Measurements from ENCODE around the gene TSC22D1.

Gene TSC22D1

DNA sequence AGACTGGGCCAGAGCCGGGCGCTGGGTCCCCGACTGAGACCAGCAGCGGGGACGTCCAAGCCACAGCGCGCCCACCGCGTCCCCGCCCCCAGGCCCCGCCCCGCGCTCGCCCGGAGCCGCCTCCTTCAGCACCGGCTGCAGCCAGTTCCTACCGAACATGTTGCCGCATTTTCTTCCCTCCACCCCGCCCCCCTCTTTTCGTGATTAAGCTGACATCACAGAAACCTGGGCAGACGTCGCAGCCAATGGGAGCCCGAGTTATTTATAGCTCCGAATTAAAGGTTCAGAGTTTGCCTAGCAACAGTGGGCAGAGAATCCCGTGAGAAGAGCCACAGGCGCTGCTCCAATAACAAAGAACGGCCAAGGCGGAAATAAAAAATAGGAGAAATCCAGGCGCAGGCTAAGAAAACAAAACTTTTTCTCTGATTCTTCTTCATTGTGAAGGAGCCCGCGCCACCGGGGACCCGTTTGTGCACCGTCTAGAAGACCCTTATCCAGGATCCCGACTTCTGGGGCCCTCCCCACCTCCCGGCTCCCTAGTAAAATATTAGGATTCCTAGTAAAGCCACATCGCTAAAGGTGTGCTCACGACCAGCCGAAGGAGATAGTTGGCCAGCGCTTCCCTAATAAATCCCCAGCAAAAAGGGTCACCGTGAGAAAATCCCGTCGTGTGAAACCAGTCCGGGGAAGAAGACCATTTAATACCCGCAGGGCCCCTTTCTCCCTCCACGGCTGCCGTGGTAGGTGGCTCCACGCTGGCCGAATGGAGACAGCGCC, 140.8 kb downstream of the TSC22D1 start:
- in situ Hi-C loops (cut with HindIII; ENCODE audit: low sequenced_read_pairs), result no loop called here

DNA sequence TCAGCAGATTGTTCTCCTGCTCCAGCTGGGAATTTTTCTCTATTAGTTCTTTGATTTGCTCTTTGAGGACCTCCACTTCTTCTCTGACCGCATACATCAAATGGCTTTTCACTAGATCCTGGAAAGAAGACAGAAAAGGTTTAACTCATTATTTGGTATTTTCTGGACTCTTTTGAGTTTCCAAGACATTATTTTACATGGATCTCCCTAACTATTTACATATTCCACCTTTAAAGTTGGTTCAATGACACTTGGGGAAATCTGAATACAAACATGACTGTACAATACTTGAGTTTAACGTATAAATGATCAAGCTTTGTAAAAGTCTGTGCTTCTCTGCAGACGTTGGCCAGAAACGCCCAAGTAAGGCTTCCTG, 141.4 kb downstream of the TSC22D1 start:
- in situ Hi-C loops (cut with HindIII; ENCODE audit: low sequenced_read_pairs), result no loop called here

DNA sequence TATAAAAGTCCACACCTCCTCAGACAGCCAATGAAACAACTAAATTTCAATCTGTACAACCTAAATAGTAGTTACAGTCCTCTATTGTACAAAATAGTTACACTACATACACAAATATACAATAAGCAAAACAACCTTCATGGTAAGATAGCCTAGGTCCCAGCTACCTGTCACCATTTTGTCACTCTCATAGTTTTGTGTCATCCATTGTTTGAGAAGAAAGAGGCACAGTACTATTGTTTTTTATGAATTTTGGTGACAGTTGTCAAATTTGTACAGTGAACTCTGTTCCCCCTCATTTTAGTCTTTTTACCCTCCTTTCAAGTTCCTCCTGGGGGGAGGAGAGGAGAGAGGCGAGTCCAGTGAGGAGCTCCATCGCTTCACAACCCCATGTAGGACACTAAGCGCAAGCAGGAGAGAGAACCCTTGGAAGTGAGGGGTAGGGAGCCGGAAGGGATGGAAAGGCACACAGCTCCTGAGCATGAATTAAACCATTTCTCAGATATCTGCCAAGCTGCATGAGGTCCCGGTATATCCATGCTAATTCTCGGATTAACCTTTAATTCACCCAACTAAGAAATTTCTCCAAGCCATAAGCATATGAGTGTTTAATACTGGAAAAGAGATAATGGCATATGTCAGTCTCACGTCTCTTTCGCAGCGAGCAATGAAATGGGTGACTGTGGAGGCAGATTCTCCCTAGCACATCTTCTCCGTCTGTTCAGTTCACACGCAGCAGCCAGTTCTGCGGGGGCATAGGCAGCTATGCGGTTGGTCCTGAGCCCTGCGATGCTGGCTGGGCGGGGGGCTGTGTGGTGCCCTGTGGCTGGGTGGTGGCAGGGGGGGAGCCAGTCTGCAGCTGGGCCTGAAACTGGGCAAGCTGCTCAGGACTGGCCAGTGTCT, 142.0 kb downstream of the TSC22D1 start:
- in situ Hi-C loops (cut with HindIII; ENCODE audit: low sequenced_read_pairs), result no loop called here

DNA sequence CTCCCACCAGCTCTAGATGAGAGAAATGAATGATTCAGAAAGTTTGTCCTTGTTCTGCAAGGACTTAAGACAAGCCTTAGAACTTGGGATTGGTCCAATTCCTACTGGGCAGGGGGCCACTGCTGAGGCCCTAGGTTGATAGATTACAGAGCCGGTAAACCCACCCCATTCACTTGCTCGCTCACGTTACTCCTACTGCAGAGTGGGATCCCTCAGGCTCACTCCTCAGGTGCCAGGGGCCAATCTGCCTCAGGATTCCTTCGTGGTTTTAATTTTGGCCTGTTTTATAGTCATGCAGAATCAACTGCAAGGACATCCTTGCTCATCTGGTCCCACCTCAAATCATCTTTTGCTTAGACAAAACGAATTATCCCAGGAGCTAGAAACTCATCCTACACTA, 143.5 kb downstream of the TSC22D1 start:
- in situ Hi-C loops (cut with HindIII; ENCODE audit: low sequenced_read_pairs), result no loop called here

DNA sequence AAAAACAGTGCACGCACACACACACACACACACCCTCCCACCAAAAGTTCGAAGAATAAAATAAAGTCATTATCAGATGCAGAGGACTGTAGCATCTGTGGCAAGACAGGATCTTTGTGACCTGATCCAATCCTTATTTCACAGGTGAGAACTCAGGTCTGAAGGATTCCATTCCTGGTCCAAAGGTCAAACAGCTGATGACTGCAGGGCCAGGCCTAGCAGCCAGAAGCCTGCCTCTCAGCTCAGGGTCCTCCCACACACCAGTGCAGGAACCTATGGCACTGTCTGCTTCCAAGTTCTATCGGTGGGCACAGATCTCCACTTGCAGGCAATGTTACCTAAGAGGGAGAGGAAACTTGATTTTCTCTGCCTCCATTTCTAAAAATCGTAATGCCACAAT, 145.0 kb downstream of the TSC22D1 start:
- in situ Hi-C loops (cut with HindIII; ENCODE audit: low sequenced_read_pairs), result no loop called here

DNA sequence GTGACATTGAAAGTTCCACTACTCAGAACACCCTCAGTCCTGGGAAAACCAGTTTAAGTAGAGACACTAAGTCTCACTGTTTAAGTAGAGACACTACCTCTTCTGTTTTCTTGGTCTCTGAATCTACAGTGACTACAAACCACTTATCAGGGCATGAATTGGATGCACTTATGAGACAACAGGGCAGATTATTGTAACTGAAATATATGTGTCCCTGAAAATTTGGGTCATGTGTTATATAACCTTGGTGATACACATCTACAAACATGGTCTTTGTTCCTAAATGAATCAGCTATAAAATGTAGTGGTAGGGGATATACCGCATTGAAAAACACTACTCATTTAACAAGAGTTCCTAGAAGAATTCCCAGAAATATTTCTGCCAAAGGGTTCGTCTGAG, 146.8 kb downstream of the TSC22D1 start:
- in situ Hi-C loops (cut with HindIII; ENCODE audit: low sequenced_read_pairs), result no loop called here

DNA sequence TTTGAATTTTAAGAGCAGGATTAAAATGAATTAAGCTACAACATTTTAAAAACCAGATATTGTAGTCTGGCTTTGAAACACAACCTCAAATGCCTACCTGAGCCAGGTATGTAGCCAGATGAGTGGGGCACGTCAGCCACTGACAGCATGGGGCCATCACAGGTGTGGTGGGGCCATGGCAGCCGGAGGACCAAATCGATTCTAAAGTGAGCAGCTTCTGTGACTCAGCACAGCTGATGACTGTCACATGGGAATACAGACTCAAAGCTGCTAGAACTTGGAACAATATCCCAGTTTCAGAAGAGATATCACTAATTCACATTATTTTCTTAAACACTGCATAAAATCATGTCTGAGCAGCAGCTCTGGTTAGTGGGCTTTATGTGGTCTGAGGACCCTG, 149.7 kb downstream of the TSC22D1 start:
- in situ Hi-C loops (cut with HindIII; ENCODE audit: low sequenced_read_pairs), result no loop called here

DNA sequence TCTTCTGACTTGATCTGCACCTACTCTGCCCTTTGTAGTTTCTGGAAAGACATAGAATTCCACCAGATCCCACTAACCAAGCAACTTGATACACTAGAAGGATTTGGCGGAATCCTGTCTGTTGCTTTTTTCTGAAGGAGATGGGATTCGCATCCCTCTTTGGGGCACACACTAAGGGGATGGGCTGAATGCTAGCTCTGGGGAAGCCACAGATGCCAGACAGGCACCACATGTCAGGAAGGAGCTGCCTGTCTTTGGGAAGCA, 150.4 kb downstream of the TSC22D1 start:
- in situ Hi-C loops (cut with HindIII; ENCODE audit: low sequenced_read_pairs), result no loop called here

DNA sequence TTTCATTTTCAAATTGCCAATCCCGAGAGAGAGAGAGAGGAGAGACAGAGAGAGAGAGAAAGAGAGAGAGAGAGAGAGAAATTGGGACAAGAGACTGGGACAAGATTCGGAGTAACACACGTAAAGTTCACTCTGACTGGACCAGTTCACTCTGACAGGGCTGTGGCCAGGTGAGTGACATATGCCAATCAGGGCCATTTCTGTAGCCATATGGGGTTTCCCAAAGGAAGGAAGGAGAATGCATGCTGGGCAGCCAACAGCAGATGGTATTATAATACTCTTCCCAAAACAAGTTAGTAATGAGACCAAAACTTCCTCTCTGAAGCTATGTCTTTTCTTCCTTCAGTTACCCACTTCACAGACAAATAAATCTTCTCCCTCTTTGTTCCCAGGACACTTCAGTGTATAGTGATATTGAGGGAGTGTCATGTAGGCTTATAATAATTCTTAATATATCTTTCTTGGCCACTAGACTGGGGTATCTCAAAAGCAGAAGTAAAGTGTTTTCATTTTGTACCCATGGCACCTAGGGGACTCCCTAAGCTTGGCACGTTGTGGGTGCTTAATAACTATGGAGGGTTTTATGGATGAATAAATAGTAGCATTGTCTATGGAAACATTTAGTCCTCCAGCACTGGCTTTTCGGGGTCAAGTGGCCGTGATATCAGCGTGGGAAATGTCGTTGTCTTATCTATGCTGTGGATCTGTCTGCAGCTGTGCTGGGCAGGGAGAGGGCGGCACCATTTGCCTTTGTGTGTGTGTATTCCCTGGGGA, 150.9 kb downstream of the TSC22D1 start:
- in situ Hi-C loops (cut with HindIII; ENCODE audit: low sequenced_read_pairs), result no loop called here

DNA sequence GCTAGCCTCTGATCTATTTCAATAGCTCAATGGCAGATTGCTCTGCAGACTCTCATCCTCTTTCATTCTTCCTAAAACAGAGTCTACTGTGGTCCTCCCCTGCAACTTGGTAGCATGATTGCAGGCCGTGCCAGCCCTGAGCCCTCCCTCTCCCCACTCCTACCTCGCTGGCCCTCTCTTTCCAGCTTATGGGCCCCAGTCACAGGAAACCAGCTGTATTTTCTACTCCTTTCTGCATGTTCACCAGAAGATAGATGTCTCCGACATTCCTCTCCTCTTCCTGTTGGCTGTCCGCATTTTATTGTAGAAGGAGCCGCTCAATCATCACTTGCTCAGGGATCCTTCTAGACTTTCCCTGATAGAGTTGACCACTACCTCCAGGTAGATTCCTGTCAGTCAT, 152.3 kb downstream of the TSC22D1 start:
- in situ Hi-C loops (cut with HindIII; ENCODE audit: low sequenced_read_pairs), result no loop called here

DNA sequence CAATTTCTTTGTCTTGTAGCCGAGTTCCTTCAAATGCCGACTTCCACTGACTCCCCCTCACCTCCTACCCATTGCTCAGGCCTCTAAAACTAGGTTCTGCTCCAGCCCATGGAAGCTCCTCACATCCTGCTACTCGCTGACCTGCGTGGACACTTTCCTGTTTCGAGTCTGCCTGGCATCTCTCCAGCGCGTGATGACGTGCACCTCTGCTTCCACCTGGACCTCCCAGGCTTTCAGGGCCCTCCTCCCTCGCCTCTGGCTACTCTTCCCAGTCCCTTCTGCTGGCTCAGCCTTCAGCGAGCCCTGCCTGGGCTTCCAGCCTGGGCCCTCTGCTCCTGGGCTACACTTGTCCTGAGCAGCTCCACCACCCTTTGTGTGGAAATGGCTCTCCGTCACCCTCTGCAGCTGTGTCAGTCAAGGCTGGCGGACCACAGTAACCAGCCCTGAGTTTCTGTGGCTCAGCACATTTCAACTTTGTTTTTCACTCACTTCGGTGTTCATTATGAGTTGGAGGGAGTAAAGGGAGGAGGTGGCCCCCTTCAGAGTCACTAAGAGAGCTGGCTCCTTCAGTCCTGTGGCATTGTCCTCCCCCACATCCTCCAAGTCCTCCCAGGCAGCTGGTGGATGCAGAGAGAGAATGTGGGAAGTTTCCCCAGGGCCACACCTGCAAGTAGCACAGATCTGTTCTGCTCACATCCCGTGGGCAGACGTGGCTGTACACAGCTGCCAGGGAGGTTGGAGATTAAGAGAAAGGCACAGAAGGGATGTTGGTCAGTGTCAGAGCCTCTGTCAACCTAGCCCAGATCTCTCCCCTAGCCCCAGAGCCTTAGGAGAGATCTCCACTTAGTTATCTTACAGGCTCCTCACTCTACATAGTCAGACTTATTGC, 153.1 kb downstream of the TSC22D1 start:
- in situ Hi-C loops (cut with HindIII; ENCODE audit: low sequenced_read_pairs), result no loop called here

DNA sequence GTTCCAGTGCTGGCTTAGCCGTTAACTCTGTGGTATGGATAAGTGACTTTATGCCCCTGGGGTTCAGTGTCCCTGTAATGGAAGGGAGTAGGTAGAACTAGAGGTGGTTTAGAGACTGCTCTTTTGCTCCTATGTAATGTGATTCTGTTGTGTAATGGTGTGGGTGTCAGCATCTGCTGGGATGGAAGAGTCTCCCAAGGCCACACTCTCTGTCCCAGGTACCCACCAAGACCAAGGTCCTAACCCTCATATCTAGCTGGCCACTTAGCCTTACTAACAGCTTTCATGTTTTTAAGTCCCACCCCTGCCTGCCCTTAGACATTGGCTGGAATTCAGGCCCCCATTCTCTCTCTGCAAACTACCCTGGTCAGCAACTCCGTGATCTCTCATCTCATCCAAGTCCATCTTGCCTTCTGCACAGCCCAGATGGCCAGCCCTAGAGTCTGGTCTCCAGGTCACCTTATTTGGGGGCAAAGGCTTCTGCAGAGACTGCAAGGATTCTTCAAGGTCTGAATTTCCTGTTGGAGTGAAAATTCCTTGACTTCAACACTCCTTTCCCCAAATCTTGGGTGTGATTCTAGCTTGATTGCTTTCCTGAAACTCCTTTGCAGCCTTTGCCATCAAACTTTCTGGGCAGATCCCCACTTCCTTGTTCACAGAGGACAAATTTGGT, 154.1 kb downstream of the TSC22D1 start:
- in situ Hi-C loops (cut with HindIII; ENCODE audit: low sequenced_read_pairs), result no loop called here

DNA sequence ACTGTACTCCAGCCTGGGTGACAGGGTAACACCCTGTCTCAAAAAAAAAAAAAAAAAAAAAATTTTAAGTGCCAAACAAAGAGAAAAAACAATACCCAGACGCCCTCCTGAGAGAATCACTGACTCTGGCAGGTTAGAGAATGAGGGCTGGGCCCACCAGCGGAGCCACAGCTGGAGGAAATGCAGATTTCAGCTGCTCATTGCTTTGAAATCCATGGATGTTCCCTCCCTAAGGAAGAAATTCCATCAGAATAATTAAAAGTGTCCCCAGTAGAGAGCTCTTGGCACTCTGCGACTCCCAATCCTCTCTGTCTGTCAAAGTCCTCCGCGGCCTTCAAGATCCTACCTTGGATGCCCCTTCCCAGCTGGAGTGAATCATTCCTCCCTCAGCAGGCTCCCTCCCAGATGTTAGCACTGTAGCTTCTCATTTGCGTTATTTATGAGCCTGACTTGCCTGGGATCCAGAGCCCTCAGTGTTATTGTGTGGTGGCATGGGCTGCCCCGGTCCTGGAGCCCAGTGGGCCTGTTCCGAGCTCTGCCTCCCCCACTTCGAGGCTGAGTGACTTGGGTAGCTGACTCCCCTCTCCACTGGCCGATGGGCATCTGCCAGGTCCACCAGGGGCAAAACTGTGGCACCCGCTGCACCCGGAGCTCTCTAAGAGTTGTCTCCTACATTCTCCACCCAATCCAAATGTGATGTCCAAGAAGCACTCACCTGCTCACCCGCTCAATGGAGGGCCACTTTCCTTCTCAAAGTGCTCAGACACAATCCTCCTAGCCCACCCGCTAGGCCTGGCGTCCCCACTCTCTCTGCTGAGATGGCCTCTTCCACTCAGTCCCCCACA, 155.5 kb downstream of the TSC22D1 start:
- in situ Hi-C loops (cut with HindIII; ENCODE audit: low sequenced_read_pairs), result no loop called here

DNA sequence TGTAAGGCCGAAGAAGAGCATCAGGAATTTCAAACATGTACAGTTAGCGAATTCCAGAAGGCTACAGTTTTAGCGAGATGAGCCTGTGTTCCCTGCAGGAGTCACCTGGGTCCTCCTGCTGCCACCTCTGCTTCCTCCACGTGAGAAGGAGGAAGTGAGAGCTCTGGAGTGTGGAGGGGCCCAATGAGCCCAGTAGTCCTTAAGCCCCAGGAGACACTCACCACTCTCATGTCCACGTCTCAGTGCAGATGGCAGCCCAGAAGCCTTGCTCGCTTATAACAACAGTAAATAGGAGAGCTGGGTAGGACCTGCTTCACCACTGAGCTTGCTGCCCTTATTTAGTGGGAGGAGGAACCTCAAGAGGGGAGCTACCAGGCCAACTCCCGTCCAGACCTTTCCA, 158.3 kb downstream of the TSC22D1 start:
- in situ Hi-C loops (cut with HindIII; ENCODE audit: low sequenced_read_pairs), result no loop called here

DNA sequence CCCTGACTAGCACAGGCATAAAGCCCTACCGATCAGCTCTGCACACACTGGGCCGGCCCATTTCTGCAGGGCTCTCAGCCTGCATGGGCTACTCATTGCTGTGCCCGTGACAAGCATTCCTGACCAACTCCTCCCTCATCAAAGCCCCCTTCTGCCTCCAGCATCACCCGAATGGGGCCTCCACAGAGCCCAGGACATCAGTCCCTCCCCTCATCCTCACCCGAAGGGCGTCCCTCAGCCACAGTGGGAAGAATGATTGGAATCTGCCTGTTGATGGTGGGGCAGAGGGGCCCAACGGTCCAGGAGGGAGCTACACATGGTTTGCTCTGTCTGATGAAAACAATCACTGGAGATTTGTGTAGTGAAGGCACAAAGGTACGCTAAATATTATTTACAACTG, 158.7 kb downstream of the TSC22D1 start:
- in situ Hi-C loops (cut with HindIII; ENCODE audit: low sequenced_read_pairs), result no loop called here

DNA sequence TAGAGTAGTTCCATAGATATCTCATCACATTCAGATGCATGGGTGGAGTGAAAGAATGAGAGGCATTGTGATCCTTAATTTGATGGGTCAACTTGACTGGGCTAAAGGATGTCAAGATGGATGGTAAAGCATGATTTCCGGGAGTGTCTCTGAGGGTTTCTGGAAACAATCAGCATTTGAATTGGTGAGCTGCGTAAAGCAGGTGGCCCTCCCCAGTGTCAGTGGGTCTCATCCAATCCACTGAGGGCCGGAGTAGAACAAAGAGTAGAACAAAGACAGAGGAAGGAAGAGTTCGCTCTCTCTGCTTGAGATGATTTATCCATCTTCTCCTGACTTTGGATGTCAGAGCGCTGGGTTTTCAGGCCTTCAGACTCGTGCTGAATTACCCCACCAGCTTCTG, 159.4 kb downstream of the TSC22D1 start:
- in situ Hi-C loops (cut with HindIII; ENCODE audit: low sequenced_read_pairs), result no loop called here

DNA sequence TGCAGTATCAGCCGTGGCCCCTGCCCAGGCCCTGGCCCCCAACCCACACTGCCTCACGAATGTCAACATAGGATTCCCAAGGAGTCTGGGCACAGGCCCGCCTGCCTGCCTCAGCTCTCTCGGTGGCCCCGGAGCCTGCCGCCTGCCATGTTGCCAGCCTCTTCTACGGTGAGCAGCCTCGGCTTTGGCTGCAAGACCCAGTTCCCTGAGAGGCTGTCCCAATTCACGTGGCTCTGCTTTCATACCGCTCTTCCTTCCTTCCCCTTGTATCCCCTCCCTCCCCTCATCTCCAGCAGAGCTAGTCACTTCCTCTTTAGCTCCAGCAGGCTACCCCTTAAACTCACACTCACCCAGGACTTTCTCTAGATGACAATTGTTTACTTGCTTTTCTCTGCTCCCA, 159.8 kb downstream of the TSC22D1 start:
- in situ Hi-C loops (cut with HindIII; ENCODE audit: low sequenced_read_pairs), result no loop called here

DNA sequence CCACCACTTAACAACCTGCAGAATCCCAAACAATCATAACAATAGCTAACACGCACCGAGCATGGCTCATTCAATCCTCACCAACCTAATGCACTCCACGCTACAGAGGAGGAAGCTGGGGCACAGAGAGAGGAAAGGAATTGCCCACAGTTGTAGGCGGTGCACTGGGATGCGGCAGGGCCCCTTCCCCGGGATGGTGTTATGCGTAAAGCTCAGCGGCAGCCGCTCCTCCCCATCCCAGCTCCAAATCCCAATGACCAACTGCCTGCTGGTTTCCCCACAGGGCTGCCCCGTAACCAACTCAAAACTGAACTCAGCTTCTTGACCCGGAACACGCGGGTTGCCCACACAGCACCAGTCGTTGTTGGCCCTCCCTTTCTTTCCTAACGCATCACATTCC, 160.3 kb downstream of the TSC22D1 start:
- in situ Hi-C loops (cut with HindIII; ENCODE audit: low sequenced_read_pairs), result no loop called here

DNA sequence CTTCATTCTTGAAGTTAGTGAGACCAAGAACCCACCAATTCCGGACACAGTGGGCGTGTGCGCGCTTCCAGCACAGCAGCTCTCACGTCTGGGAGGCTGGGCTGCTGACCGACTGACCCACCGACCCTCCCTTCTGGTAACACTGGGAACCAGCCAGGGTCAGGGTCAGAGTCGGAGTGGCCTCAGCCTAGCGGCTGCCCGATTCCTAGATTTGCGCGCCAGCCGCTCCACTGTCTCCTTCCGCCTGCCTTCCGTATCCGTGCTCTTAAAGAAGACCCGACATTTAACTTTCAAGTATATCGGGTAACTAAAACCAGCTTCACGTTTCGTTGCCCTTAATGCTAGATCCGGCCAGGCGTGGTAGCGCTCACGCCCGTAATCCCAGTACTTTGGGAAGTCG, 161.4 kb downstream of the TSC22D1 start:
- in situ Hi-C loops (cut with HindIII; ENCODE audit: low sequenced_read_pairs), result no loop called here

All from DLD1 (cell line).